ENCODE results near the gene PRKAA1.

The PRKAA1 gene

GRCh38 chr5:40798012-40798800 lies at the start of gene PRKAA1:
PRKAA1 (minus strand) TSS chr5:40798374; CDS start chr5:40798189, 185 bp downstream.
- DNase-seq (ENCODE audit: low spot score) = peak; percentile 88

DNA sequence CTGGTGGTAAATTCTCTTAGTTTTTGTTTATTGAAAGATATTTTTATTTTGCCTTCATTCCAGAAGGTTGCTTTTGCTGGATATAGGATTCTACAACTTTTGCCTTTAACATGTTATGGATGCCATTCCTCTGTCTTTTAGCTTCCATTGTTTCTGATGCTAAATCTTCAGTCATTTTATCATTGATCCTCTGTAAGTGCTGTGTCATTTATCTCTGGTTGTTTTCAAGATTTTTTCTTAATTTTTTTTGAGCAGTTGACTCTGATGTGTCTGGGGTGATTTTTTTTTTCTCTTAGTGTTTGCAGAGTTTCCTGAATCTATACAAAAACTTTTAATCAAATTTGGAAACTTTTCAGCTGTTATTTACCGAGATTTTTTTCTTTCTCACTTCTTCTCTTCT lies 49.4 kb upstream of the PRKAA1 start:
- no peak for DNase-seq (ENCODE audit: low spot score)

- no peak for DNase-seq (ENCODE audit: low spot score)
Measured at GRCh38 chr5:40846371-40846770, 48.2 kb upstream of the PRKAA1 start.

GRCh38 chr5:40844565-40844964 lies 46.4 kb upstream of the PRKAA1 start:
- no peak for DNase-seq (ENCODE audit: low spot score)

DNA sequence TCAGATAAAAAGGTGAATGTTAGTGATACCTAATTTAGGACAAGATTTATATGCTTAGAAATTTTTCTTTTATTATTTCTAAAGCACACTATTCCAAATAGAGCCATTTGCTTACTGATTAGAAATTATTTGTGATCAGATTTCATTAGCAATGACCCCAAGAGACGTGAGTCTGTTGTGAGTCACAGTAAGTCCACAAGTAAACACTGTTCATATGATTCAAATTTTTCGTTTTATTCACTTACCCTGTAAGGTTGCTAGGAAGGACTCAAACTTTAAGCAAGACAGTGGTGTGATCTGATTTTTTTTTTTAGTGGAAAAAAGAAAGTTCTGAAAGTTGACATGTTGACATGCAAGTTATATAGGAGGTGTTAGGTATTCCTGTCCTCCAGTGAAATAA lies 44.2 kb upstream of the PRKAA1 start:
- DNase-seq (ENCODE audit: low spot score) = no peak

DNA sequence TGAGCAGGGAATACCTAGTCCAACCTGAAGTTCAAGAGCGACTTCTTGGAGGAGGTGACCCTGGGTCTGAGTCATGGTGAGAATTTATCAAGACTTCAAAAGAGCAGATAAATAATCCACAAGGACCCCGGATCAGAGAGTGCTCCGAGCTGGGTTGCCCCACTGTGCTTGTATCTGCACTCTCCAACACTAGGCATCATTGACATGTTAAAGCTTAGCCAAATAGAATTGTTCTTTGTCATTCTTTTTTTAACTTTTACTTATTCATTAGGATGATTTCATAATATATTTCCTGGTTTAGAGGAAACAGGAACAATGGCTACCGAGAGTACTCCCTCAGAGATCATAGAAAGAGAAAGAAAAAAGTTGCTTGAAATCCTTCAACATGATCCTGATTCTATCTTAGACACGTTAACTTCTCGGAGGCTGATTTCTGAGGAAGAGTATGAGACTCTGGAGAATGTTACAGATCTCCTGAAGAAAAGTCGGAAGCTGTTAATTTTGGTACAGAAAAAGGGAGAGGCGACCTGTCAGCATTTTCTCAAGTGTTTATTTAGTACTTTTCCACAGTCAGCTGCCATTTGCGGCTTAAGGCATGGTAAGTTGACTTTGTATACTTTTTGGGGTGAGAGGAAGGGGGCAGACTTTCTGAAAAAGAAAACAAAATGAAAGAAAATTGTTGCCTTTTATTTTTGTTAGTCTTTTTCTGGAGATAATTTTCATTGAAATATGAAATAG lies 43.1 kb upstream of the PRKAA1 start, which contains the start of gene CARD6:
Gene CARD6, plus strand, starts transcription at position 300 of the 738 bp plus-strand sequence. Its CDS starts 16 bp downstream, at position 316.
- peak; percentile 12 for DNase-seq (ENCODE audit: low spot score)

DNA sequence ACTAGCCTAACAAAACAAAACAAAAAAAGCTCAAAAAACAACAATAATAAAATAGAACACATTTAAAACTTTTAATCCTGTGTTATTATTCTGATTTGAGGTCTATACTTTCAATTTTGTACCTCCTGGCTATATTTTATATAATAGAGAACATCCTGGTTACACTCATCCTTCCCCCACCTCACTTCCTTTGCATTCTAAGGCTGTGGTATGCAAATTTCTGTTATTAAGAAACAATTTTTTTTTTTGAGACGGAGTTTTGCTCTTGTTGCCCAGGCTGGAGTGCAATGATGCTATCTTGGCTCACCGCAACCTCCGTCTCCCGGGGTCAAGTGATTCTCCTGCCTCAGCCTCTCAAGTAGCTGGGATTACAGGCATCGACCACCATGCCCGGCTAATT lies 39.9 kb upstream of the PRKAA1 start:
- peak; percentile 22 for DNase-seq (ENCODE audit: low spot score)

DNA sequence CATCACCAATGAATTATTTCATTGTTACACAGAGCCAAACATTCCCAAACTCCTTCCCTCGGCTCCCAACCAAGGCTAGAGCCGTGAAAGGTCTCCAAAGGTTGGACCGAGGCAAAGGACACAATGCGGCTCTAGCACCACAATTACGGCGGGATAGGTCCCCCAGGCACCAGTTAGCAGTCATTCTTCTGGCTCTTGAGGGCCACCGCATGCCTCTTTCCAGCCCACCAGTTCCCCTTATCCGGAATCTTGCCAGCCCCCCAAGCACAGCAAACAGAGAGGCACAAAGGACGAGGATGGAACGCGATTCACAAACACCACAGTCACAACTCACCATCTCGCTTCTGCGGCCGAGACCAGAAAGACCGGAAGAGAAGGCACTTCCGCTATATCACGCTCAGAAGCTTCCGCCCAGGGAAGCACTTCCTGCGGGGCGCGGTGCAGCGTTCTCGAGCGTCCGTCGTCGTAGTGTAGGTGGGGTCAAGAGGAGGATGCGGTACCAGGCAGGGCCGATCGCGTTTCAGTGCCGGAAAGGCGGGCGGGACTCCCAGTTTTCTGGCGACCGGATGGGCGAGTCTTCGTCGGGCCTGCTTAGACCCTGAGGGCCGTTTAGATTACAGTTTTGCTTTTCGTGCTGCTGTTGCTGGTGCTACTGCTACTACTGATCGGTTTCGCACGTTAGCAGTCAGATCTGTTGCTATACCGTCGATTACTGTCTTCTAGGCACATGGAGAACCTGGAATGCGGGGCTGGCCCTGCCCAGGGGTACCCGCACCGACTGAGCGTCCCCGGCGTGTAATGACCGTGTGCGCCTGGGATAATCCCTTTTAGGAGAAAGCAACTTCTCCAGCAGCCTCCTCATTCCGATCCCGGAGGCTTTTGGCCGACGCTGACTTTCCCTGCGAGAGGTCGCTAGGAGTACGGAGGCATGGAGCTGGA lies 36.9 kb upstream of the PRKAA1 start, which contains the start of gene RPL37:
Gene RPL37, minus strand, starts transcription at position 374 of the 939 bp plus-strand sequence. Its CDS starts 37 bp downstream, at position 337.
- peak; percentile 94 for DNase-seq (ENCODE audit: low spot score)

- peak; percentile 52 for DNase-seq (ENCODE audit: low spot score)
Measured at GRCh38 chr5:40834391-40834848, 36.2 kb upstream of the PRKAA1 start.

DNA sequence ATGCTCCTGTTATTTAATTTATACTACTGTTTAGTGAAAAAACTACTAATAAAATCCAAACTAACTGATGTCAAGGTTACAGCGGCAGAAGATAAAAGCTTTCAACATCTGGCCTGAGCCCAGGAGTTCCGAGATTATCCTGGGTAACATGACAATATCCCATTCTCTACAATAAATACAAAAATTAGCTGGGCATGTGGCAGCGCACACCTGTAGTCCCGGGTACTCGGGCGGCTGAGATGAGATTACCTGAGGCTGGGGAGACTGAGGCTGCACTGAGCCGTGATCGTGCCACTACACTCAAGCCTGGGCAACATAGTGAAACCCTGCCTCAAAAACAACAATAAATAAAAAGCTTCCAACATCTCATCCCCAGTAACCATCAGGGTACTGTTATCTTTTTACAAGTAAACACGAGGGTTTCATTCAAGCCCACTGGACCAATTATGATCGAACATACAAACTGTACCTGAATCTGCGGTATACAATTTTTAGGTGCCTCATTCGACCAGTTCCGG lies 35.6 kb upstream of the PRKAA1 start:
- DNase-seq (ENCODE audit: low spot score) = no peak

DNA sequence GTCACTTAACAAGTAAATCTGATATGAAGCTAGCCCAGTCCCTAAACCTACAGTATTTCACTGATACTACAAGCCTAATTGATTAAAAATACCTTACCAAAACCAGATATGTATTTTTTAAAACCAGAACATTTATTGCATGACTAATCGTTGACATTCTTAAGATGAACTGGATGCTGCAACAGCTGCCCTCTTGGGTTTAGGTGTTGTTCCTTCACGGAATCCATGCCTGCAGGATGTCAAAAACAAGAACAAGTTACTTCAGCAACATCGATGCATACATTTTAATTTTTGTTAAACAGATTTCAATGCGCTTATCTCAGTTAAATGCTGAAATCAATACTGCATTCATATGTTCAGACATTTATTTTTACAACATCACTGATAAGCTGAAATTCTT lies 34.2 kb upstream of the PRKAA1 start:
- DNase-seq (ENCODE audit: low spot score) = no peak

GRCh38 chr5:40831346-40832210 lies 33.4 kb upstream of the PRKAA1 start:
- DNase-seq (ENCODE audit: low spot score) = peak; percentile 19

DNA sequence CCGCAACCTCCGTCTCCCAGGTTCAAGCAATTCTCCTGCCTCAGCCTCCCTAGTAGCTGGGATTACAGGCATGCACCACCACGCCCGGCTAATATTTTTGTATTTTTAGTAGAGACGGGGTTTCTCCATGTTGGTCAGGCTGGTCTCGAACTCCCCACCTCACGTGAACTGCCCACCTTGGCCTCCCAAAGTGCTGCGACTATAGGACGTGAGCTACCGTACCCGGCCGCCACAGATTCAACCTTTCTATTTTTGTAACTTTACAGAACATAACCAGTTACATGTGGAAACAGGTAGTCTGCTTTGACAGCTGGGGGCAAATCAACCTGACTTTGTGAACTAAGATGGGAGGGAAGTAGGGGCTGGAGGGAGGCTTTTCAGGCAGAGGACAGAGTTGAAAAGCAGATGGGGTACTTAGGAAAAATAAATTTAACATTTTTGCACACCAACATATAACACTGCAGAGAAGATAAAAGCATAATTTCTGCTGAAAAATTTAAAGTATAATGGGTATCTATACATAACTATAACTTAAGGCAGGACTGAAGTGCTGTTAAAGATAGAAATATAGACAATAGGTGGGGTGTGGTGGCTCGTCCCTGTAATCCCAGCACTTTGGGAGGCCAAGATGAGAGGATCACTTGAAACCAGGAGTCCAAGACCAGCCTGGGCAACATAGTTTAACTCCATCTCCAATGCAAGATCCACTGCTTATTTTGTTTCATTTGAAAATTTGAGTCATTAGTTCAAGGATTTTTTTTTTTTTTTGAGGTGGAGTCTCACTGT lies 31.8 kb upstream of the PRKAA1 start:
- no peak for DNase-seq (ENCODE audit: low spot score)

- no peak for DNase-seq (ENCODE audit: low spot score)
Measured at GRCh38 chr5:40828690-40829661, 30.8 kb upstream of the PRKAA1 start.

DNA sequence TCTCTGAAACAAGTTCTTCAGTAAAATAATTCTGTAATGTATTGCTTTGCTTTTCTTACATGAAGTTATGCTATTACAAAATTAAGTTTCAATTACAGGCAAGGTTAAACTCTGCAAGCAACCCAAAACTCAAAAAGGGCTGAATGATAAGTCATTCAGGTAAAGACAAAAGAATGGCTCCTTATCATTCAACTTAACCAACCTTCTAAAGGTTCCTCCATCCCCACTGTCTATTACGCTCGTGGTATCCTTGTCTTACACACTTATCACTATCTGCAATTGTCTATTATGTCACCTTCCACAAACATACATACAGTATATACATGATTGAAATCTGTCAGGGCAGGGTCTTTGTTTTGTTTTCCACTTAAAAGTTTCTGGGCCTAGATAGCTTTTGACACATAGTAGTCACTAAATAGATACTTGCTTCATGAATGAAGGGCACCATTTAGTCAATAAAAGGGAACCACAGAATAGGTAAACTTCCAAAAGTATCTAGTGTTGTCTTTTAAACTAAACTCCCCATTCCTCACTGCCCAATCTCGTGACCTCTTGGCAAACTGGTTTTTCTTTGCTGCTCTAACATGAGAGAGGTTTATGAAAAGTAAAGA lies 30.0 kb upstream of the PRKAA1 start:
- DNase-seq (ENCODE audit: low spot score) = no peak

GRCh38 chr5:40827188-40827977 lies 29.2 kb upstream of the PRKAA1 start:
- no peak for DNase-seq (ENCODE audit: low spot score)

GRCh38 chr5:40826489-40827187 lies 28.5 kb upstream of the PRKAA1 start:
- no peak for DNase-seq (ENCODE audit: low spot score)
